Hematopoietic multipotent progenitor cell treated with erythropoietin and hydrocortisone succinate and interleukin-3 and kit ligand, for 17 days (in vitro differentiated cells): Measurements from ENCODE around the gene PDGFD.

Experiments used
- DNase-seq: peaks from one replicate; pipeline ENCODE4 v3.0.0-alpha.2; 2015; ENCODE audit warnings: low spot score

PDGFD gene

GRCh38 chr11:103910721-103911120 lies 253.2 kb downstream of the PDGFD start:
- DNase-seq, result no peak

- DNase-seq, result no peak
These were observed 256.1 kb downstream of the PDGFD start for GRCh38 chr11:103907548-103908455.

GRCh38 chr11:103907136-103907535 lies 256.8 kb downstream of the PDGFD start:
- no peak for DNase-seq

- no peak for DNase-seq
These were observed 257.6 kb downstream of the PDGFD start for GRCh38 chr11:103906291-103906867.

GRCh38 chr11:103904324-103904667 lies 259.7 kb downstream of the PDGFD start:
- no peak for DNase-seq

- no peak for DNase-seq
These were observed 260.2 kb downstream of the PDGFD start for GRCh38 chr11:103903621-103904323.

- no peak for DNase-seq
These were observed 261.0 kb downstream of the PDGFD start for GRCh38 chr11:103902994-103903393.

GRCh38 chr11:103901656-103902055 lies 262.3 kb downstream of the PDGFD start:
- no peak for DNase-seq

GRCh38 chr11:103898577-103899336 lies 265.2 kb downstream of the PDGFD start:
- DNase-seq, result no peak

GRCh38 chr11:103898065-103898464 lies 265.9 kb downstream of the PDGFD start:
- no peak for DNase-seq

- DNase-seq, result no peak
These were observed 266.6 kb downstream of the PDGFD start for GRCh38 chr11:103897160-103897936.

GRCh38 chr11:103895106-103895505 lies 268.8 kb downstream of the PDGFD start:
- no peak for DNase-seq

- DNase-seq, result no peak
These were observed 269.3 kb downstream of the PDGFD start for GRCh38 chr11:103894673-103895072.

GRCh38 chr11:103894034-103894433 lies 269.9 kb downstream of the PDGFD start:
- DNase-seq, result no peak

GRCh38 chr11:103893371-103893770 lies 270.6 kb downstream of the PDGFD start:
- no peak for DNase-seq

GRCh38 chr11:103892603-103893002 lies 271.3 kb downstream of the PDGFD start:
- DNase-seq, result no peak

- DNase-seq, result no peak
These were observed 273.3 kb downstream of the PDGFD start for GRCh38 chr11:103890654-103891053.

- no peak for DNase-seq
These were observed 274.3 kb downstream of the PDGFD start for GRCh38 chr11:103889679-103890078.

GRCh38 chr11:103888541-103888951 lies 275.4 kb downstream of the PDGFD start:
- no peak for DNase-seq

- DNase-seq, result no peak
These were observed 276.8 kb downstream of the PDGFD start for GRCh38 chr11:103887001-103887658.

GRCh38 chr11:103883856-103884255 lies 280.1 kb downstream of the PDGFD start:
- no peak for DNase-seq
